Loucy (cell line): ENCODE data around the gene NFKBIZ.

ENCODE experiments used
- H2AFZ ChIP-seq: fragments of 200-600 bp; sonication (generic); 2 replicates; pipeline ENCODE4 v1.6.0; 2016; ENCODE audit warnings: antibody characterized with exemption, mild to moderate bottlenecking, low read length, moderate library complexity
- H3F3A ChIP-seq: fragments of 200-600 bp; 2 replicates; pipeline ENCODE4 v1.6.0; 2016; ENCODE audit warnings: antibody characterized with exemption, low read depth, mild to moderate bottlenecking
- H3K27me3 ChIP-seq: fragments of 200-600 bp; sonication (generic); 2 replicates; pipeline ENCODE4 v1.6.1; 2014; ENCODE audit warnings: low read length, mild to moderate bottlenecking; ENCODE audit not compliant: insufficient read depth, poor library complexity, severe bottlenecking
- H3K36me3 ChIP-seq: fragments of 200-600 bp; sonication (generic); 2 replicates; pipeline ENCODE4 v1.6.1; 2016; ENCODE audit warnings: low read length; ENCODE audit not compliant: insufficient read depth
- H3K4me1 ChIP-seq: fragments of 200-600 bp; sonication (generic); 2 replicates; pipeline ENCODE4 v1.5.1; 2014; ENCODE audit warnings: low read length, mild to moderate bottlenecking; ENCODE audit not compliant: insufficient read depth, poor library complexity, severe bottlenecking
- H3K4me2 ChIP-seq: fragments of 200-600 bp; sonication (generic); 2 replicates; pipeline ENCODE4 v1.6.0; 2014; ENCODE audit warnings: antibody characterized with exemption, low read length, low read depth, mild to moderate bottlenecking; ENCODE audit not compliant: poor library complexity, severe bottlenecking
- H3K4me3 ChIP-seq: fragments of 200-600 bp; sonication (generic); 2 replicates; pipeline ENCODE4 v1.5.1; 2014; ENCODE audit warnings: low read length, mild to moderate bottlenecking, mixed read lengths; ENCODE audit not compliant: poor library complexity, severe bottlenecking
- H3K79me2 ChIP-seq: fragments of 200-600 bp; sonication (generic); 2 replicates; pipeline ENCODE4 v1.6.1; 2014; ENCODE audit warnings: low read length; ENCODE audit not compliant: insufficient read depth
- H3K9ac ChIP-seq: fragments of 200-600 bp; sonication (generic); 2 replicates; pipeline ENCODE4 v1.6.0; 2014; ENCODE audit warnings: mild to moderate bottlenecking, low read depth, low read length, moderate library complexity; ENCODE audit not compliant: poor library complexity, severe bottlenecking
- H3K9me2 ChIP-seq: fragments of 200-600 bp; sonication (generic); replicated peaks from 2 replicates; pipeline ENCODE4 v1.6.1; 2016; ENCODE audit warnings: low read depth, low read length, mixed read lengths
- H3K9me3 ChIP-seq: fragments of 200-600 bp; sonication (generic); 2 replicates; pipeline ENCODE4 v1.6.1; 2014; ENCODE audit warnings: mild to moderate bottlenecking, antibody characterized with exemption, low read length, low read depth; ENCODE audit not compliant: insufficient read depth
- H4K20me1 ChIP-seq: fragments of 200-600 bp; sonication (generic); 2 replicates; pipeline ENCODE4 v1.6.0; 2014; ENCODE audit warnings: antibody characterized with exemption, low read length, mild to moderate bottlenecking; ENCODE audit not compliant: insufficient read depth, poor library complexity, severe bottlenecking
- CTCF ChIP-seq: fragments of 200-600 bp; sonication (generic); conservative IDR thresholded peaks from 2 replicates; pipeline ENCODE4 v1.5.1; 2014; ENCODE audit warnings: mild to moderate bottlenecking, antibody characterized with exemption, low read length
- EZH2phosphoT487 ChIP-seq: fragments of 200-600 bp; IDR thresholded peaks from 2 replicates; pipeline ENCODE4 v1.6.1; 2018; ENCODE audit warnings: antibody characterized with exemption, mild to moderate bottlenecking, moderate library complexity, borderline replicate concordance

Gene NFKBIZ

GRCh38 chr3:101803173-101803782 lies 46.0 kb upstream of the NFKBIZ start:
- no peak overlapping the region for H3K4me2 ChIP-seq
- H3K9me2 ChIP-seq = no peaks in the 10 kb centered on the region
- no peak overlapping the region for H3K4me3 ChIP-seq
- no peaks in the 10 kb centered on the region for H3K9me3 ChIP-seq
- H3F3A ChIP-seq = no peaks in the 10 kb centered on the region
- H3K4me1 ChIP-seq = no peaks in the 10 kb centered on the region
- no peaks in the 10 kb centered on the region for H3K79me2 ChIP-seq
- H3K36me3 ChIP-seq = peaks cover 36% of the 10 kb centered on the region
- H4K20me1 ChIP-seq = no peaks in the 10 kb centered on the region
- H3K27me3 ChIP-seq = no peaks in the 10 kb centered on the region
- H2AFZ ChIP-seq = no peak overlapping the region
- TF ChIP-seq EZH2phosphoT487 (no peak), CTCF (peak; percentile 91)
- no peak overlapping the region for H3K9ac ChIP-seq

GRCh38 chr3:101803939-101804338 lies 45.4 kb upstream of the NFKBIZ start:
- TF ChIP-seq EZH2phosphoT487 (no peak), CTCF (no peak)
- no peaks in the 10 kb centered on the region for H3K79me2 ChIP-seq
- peaks cover 36% of the 10 kb centered on the region for H3K36me3 ChIP-seq

GRCh38 chr3:101806491-101806890 lies 42.8 kb upstream of the NFKBIZ start:
- H3K27me3 ChIP-seq = no peaks in the 10 kb centered on the region
- no peak overlapping the region for H3K9ac ChIP-seq
- H3K4me2 ChIP-seq = no peak overlapping the region
- H3K9me3 ChIP-seq = no peaks in the 10 kb centered on the region
- no peaks in the 10 kb centered on the region for H3K79me2 ChIP-seq
- no peak overlapping the region for H2AFZ ChIP-seq
- H3K36me3 ChIP-seq = peaks cover 28% of the 10 kb centered on the region
- no peak overlapping the region for H3K4me3 ChIP-seq
- no peak for TF ChIP-seq CTCF
- no peak for TF ChIP-seq EZH2phosphoT487
- no peaks in the 10 kb centered on the region for H4K20me1 ChIP-seq
- peaks cover 19% of the 10 kb centered on the region for H3K4me1 ChIP-seq
- no peaks in the 10 kb centered on the region for H3F3A ChIP-seq
- H3K9me2 ChIP-seq = no peaks in the 10 kb centered on the region

More at GRCh38 chr3:101803939-101804338, 45.4 kb upstream of the NFKBIZ start:
- H3K4me2 ChIP-seq = no peak overlapping the region
- no peaks in the 10 kb centered on the region for H3K9me3 ChIP-seq
- no peak overlapping the region for H2AFZ ChIP-seq
- H3K27me3 ChIP-seq = no peaks in the 10 kb centered on the region
- no peaks in the 10 kb centered on the region for H4K20me1 ChIP-seq
- H3F3A ChIP-seq = no peaks in the 10 kb centered on the region
- H3K4me1 ChIP-seq = peaks cover 2% of the 10 kb centered on the region
- H3K9me2 ChIP-seq = no peaks in the 10 kb centered on the region
- no peak overlapping the region for H3K9ac ChIP-seq
- no peak overlapping the region for H3K4me3 ChIP-seq
